ENCODE measurements around the gene HIBADH. TPM values are rescaled to one million over a fixed set of nuclear protein-coding genes. Genes with fewer than 3 reads are reported as not detected.

HIBADH gene
- total and polyA plus RNA-seq, 2 donors (not counting 3 experiments of a cell fraction or from before 2014, with no cell fraction given), result 22.6 to 30.5 TPM

GRCh38 chr7:27641581-27642230 lies 21.0 kb downstream of the HIBADH start:
- Histone ChIP-seq H3K4me2 (ENCODE audit: insufficient read depth, low read length) (peak overlapping the region; percentile 86), H3K27me3 (ENCODE audit: control insufficient read depth in 2 of 2, insufficient read depth in 2 of 2, low read length in 2 of 2) (no peaks in the 10 kb centered on the region), H3K9me1 (replicated peaks; ENCODE audit: control insufficient read depth, extremely low read depth, insufficient read depth, low read length) (no peaks in the 10 kb centered on the region), H3K79me2 (ENCODE audit: control insufficient read depth, insufficient read depth, low read length) (no peaks in the 10 kb centered on the region), H3K4me1 (ENCODE audit: control insufficient read depth, extremely low read depth, insufficient read depth, low read length) (peaks cover 18% of the 10 kb centered on the region), H3K27ac (ENCODE audit: insufficient read depth, low read depth, low read length) (peak overlapping the region; percentile 85), H3K9ac (replicated peaks; ENCODE audit: extremely low read depth, insufficient read depth, low read length) (peak overlapping the region; percentile 52), H2AFZ (ENCODE audit: low read depth, low read length) (peak overlapping the region; percentile 49), H4K20me1 (replicated peaks; ENCODE audit: control insufficient read depth, extremely low read depth, insufficient read depth, low read length) (no peaks in the 10 kb centered on the region), H3K36me3 (ENCODE audit: control insufficient read depth in 2 of 2, extremely low read depth in 1 of 2, insufficient read depth in 2 of 2, low read length in 2 of 2) (no peaks in the 10 kb centered on the region), H3K4me3 (replicated peaks in 1 of 3; ENCODE audit: insufficient read depth in 1 of 3, low read depth in 1 of 3, low read length in 3 of 3) (peak overlapping the region in 1 of 3 experiments; percentile 32), H3K9me3 (replicated peaks; ENCODE audit: control insufficient read depth, insufficient read depth, low read length) (no peaks in the 10 kb centered on the region)
- TF ChIP-seq POLR2AphosphoS5 (IDR thresholded peaks at IDR 0.05; ENCODE audit: insufficient read depth, low read depth, low read length), result no peak
- TF ChIP-seq POLR2A (IDR thresholded peaks at IDR 0.05; ENCODE audit: low read depth, low read length), result no peak
- TF ChIP-seq JUN (IDR thresholded peaks at IDR 0.05; ENCODE audit: borderline replicate concordance, insufficient read depth, insufficient read length, low read depth), result no peak
- TF ChIP-seq EZH2 (IDR thresholded peaks at IDR 0.05; ENCODE audit: borderline replicate concordance, low read depth, low read length, severe bottlenecking), result no peak
- TF ChIP-seq MYC (IDR thresholded peaks at IDR 0.05; ENCODE audit: low read depth, low read length), result no peak
- no peak for TF ChIP-seq GATA2 (IDR thresholded peaks at IDR 0.05; ENCODE audit: insufficient read depth, insufficient read length, low read depth, low read length)
- TF ChIP-seq FOS (IDR thresholded peaks at IDR 0.05; ENCODE audit: borderline replicate concordance, insufficient read depth, low read length), result no peak
- dilution Hi-C loops (cut with MboI; ENCODE audit: extremely low pct_ligation_motif_present, low sequenced_read_pairs), result no loop called here
- DNase-seq (ENCODE audit: low read depth, low spot score) (no peak), FAIRE-seq (no peak)
- BruUV-seq (replicated peaks), result TSS peak; percentile 76
- ChIA-PET CTCF (interaction anchor here (0.7 to 1.9 kb wide), 8 partner anchors 10 to 445 kb away, joined by 3 to 20 read pairs (median 4); no protein-coding TSS in a partner anchor), POLR2A (interaction anchor here (2.0 kb wide), 1 partner anchor 36 kb away, joined by 6 read pairs; no protein-coding TSS in a partner anchor)
- intact Hi-C loops (cut with micrococcal nuclease), result loop anchor here (1.0 kb wide), 5 partner anchors 21 to 280 kb away; partner anchors contain the start of genes HIBADH and TAX1BP1

All from endothelial cell of umbilical vein (primary cell).